Measurements from ENCODE around the gene RPP21. TPM values are rescaled to one million over a fixed set of nuclear protein-coding genes. Genes with fewer than 3 reads are reported as not detected.

RPP21 gene
- total RNA-seq, 2 experiments from 2014 or later = 50.4 to 88.1 TPM

- Histone ChIP-seq H3K9me3 (ENCODE audit: low read length) (no peaks in the 10 kb centered on the region), H3K4me2 (ENCODE audit: low read length) (no peak overlapping the region), H3K4me3 (ENCODE audit: low read depth, low read length, poor library complexity, severe bottlenecking) (no peak overlapping the region), H4K20me1 (ENCODE audit: insufficient read depth, low read length) (no peaks in the 10 kb centered on the region), H3K4me1 (ENCODE audit: insufficient read depth, low read length, poor library complexity, severe bottlenecking) (no peaks in the 10 kb centered on the region), H2AFZ (ENCODE audit: low read length) (no peak overlapping the region), H3K9me2 (ENCODE audit: insufficient read depth, low read length) (no peaks in the 10 kb centered on the region), H3K79me2 (ENCODE audit: insufficient read depth, low read depth, low read length) (0 out of 2 replicates have a peak, but pooled peaks cover 5% of the 10 kb centered on the region), H3K36me3 (ENCODE audit: insufficient read depth, low read length) (peaks cover 76% of the 10 kb centered on the region), H3K27ac (ENCODE audit: low read depth, low read length, poor library complexity, severe bottlenecking) (no peak overlapping the region)
- POLR2A ChIA-PET = no interaction called here
- CTCF ChIA-PET (ENCODE audit: unreplicated experiment) = no interaction called here
- TF ChIP-seq EZH2phosphoT487 (IDR thresholded peaks at IDR 0.05; ENCODE audit: borderline replicate concordance, low read depth, low read length) (no peak), CTCF (conservative IDR thresholded peaks at IDR 0.05; ENCODE audit: low read length) (no peak)
- BruUV-seq (replicated peaks) = no TSS peak
- no peak for DNase-seq (ENCODE audit: low spot score)
- intact Hi-C loops (cut with micrococcal nuclease; ENCODE audit: unreplicated experiment) = no loop called here
These were observed 41.0 kb upstream of the RPP21 start for GRCh38 chr6:30304002-30304401.

- POLR2A ChIA-PET = no interaction called here
- no TSS peak for BruUV-seq (replicated peaks)
- CTCF ChIA-PET (ENCODE audit: unreplicated experiment) = no interaction called here
These were observed 33.9 kb upstream of the RPP21 start for GRCh38 chr6:30311101-30311500.

More at GRCh38 chr6:30311101-30311500, 33.9 kb upstream of the RPP21 start:
- H3K9me2 ChIP-seq (ENCODE audit: insufficient read depth, low read length) = no peaks in the 10 kb centered on the region
- TF ChIP-seq EZH2phosphoT487 (IDR thresholded peaks at IDR 0.05; ENCODE audit: borderline replicate concordance, low read depth, low read length) (no peak), CTCF (conservative IDR thresholded peaks at IDR 0.05; ENCODE audit: low read length) (no peak)
- no peak overlapping the region for H2AFZ ChIP-seq (ENCODE audit: low read length)
- H3K4me1 ChIP-seq (ENCODE audit: insufficient read depth, low read length, poor library complexity, severe bottlenecking) = no peaks in the 10 kb centered on the region
- no peak overlapping the region for H3K4me3 ChIP-seq (ENCODE audit: low read depth, low read length, poor library complexity, severe bottlenecking)
- H3K36me3 ChIP-seq (ENCODE audit: insufficient read depth, low read length) = peaks cover 83% of the 10 kb centered on the region
- no peak for DNase-seq (ENCODE audit: low spot score)
- no peak overlapping the region for H3K27ac ChIP-seq (ENCODE audit: low read depth, low read length, poor library complexity, severe bottlenecking)
- no peak overlapping the region for H3K4me2 ChIP-seq (ENCODE audit: low read length)
- H3K9me3 ChIP-seq (ENCODE audit: low read length) = no peaks in the 10 kb centered on the region
- peaks cover 18% of the 10 kb centered on the region for H4K20me1 ChIP-seq (ENCODE audit: insufficient read depth, low read length)
- peaks cover 36% of the 10 kb centered on the region for H3K79me2 ChIP-seq (ENCODE audit: insufficient read depth, low read depth, low read length)
- intact Hi-C loops (cut with micrococcal nuclease; ENCODE audit: unreplicated experiment) = no loop called here
